ENCODE data around the gene NFIA. TPM values are rescaled to one million over a fixed set of nuclear protein-coding genes. Genes with fewer than 3 reads are reported as not detected.

The NFIA gene
- total RNA-seq, 1 donor from 2014 or later = 16.2 TPM

DNA sequence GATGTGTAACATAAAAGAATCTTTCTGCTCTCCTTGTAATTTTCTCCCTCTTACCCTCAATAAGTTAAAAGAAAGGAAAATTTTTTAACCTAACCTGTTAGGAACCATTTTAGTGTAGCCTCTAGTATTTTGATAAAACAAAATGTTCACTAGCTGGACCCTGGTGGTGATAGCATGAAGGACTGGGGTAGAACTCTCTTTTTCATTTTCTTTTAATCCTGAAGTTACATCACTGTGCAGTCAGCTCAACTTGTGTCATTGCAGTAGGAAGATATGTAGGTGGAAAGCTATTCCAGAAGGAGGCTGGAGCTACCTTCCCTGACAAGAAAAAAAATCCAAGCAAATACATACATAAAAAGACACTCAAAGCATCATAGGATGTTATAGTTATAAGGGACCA is 39.3 kb downstream of the NFIA start:
- peaks cover 2% of the 10 kb centered on the region for H3K27me3 Mint-ChIP-seq (ENCODE audit: unreplicated experiment)
- TF ChIP-seq, protein P1, sequence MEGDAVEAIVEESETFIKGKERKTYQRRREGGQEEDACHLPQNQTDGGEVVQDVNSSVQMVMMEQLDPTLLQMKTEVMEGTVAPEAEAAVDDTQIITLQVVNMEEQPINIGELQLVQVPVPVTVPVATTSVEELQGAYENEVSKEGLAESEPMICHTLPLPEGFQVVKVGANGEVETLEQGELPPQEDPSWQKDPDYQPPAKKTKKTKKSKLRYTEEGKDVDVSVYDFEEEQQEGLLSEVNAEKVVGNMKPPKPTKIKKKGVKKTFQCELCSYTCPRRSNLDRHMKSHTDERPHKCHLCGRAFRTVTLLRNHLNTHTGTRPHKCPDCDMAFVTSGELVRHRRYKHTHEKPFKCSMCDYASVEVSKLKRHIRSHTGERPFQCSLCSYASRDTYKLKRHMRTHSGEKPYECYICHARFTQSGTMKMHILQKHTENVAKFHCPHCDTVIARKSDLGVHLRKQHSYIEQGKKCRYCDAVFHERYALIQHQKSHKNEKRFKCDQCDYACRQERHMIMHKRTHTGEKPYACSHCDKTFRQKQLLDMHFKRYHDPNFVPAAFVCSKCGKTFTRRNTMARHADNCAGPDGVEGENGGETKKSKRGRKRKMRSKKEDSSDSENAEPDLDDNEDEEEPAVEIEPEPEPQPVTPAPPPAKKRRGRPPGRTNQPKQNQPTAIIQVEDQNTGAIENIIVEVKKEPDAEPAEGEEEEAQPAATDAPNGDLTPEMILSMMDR (IDR thresholded peaks at IDR 0.05; ENCODE audit: unreplicated experiment) = peak; percentile 16
- H3K4me1 Mint-ChIP-seq (ENCODE audit: unreplicated experiment) = peaks cover 10% of the 10 kb centered on the region
- no peak overlapping the region for H3K27ac Mint-ChIP-seq (ENCODE audit: unreplicated experiment)
- H3K4me3 Mint-ChIP-seq (ENCODE audit: unreplicated experiment) = no peak overlapping the region
- no peaks in the 10 kb centered on the region for H3K9me3 Mint-ChIP-seq (ENCODE audit: unreplicated experiment)
- no peaks in the 10 kb centered on the region for H3K36me3 Mint-ChIP-seq (ENCODE audit: low read depth, unreplicated experiment)
- DNase-seq (ENCODE audit: low spot score) = no peak

DNA sequence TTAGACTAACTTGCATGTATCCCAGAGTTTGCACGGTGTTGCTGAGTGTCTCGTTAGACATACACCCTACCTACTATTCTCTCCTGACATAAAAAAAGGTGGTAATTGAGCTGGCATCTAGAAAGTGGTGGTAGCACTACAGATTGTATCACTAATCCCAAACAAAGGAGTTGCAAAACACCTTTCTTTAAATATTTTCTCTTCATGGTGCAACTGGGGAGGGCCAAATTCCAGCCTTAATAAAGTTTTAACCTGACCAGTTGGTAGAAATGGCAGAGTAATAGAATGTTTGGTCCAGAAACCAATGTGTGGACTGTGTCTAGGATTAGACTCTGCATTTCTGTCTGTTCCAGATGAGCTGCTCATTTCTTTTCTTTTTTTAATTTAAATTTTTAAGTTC is 40.0 kb downstream of the NFIA start:
- no peak for DNase-seq (ENCODE audit: low spot score)
- TF ChIP-seq, protein P1 (IDR thresholded peaks at IDR 0.05; ENCODE audit: unreplicated experiment) = no peak
- Mint-ChIP-seq H3K27me3 (ENCODE audit: unreplicated experiment) (peaks cover 2% of the 10 kb centered on the region), H3K4me3 (ENCODE audit: unreplicated experiment) (no peak overlapping the region), H3K4me1 (ENCODE audit: unreplicated experiment) (peaks cover 10% of the 10 kb centered on the region), H3K9me3 (ENCODE audit: unreplicated experiment) (no peaks in the 10 kb centered on the region), H3K36me3 (ENCODE audit: low read depth, unreplicated experiment) (no peaks in the 10 kb centered on the region), H3K27ac (ENCODE audit: unreplicated experiment) (no peak overlapping the region)

DNA sequence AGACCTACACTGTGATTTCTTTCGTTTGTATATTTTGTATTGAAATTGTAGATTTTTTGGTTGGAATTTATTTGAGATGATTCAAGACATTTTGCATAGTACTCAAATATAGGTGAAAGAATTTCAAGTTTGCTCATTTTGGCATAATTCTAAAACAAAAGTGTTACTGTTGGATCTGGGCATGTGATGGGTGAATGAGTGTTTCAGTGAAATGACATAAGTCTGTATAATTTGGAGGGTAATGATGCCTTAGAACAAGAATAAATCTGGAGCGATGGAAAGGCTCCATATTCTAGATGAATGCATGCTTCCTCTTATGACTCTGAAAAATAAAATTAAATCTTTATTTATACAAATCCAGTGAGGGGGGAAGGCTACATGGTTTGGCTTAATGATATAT is 41.0 kb downstream of the NFIA start:
- H3K36me3 Mint-ChIP-seq (ENCODE audit: low read depth, unreplicated experiment) = no peaks in the 10 kb centered on the region
- DNase-seq (ENCODE audit: low spot score) = no peak
- H3K27me3 Mint-ChIP-seq (ENCODE audit: unreplicated experiment) = peaks cover 2% of the 10 kb centered on the region
- no peaks in the 10 kb centered on the region for H3K9me3 Mint-ChIP-seq (ENCODE audit: unreplicated experiment)
- no peak overlapping the region for H3K27ac Mint-ChIP-seq (ENCODE audit: unreplicated experiment)
- peaks cover 10% of the 10 kb centered on the region for H3K4me1 Mint-ChIP-seq (ENCODE audit: unreplicated experiment)
- no peak overlapping the region for H3K4me3 Mint-ChIP-seq (ENCODE audit: unreplicated experiment)
- TF ChIP-seq, protein P1 (IDR thresholded peaks at IDR 0.05; ENCODE audit: unreplicated experiment) = no peak

DNA sequence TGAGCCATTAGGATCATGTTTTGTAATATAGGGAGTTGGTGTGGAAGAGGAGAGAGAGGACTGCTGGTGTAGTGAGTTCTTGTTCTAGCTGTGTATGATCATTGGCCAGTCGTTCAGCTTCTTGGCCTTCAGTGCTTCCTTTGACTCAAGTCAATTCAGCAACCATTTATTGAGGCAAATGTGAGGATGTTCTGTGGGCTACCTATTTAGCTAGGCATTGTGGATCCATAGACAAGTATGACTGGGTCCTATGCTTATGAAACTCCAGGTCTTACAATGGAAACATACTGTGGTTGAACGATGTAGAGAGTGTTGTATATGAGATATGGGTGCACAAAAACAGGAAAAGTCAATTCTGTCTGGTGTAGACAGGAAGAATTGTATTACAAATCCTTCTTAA is 41.7 kb downstream of the NFIA start:
- no peaks in the 10 kb centered on the region for H3K9me3 Mint-ChIP-seq (ENCODE audit: unreplicated experiment)
- peaks cover 10% of the 10 kb centered on the region for H3K4me1 Mint-ChIP-seq (ENCODE audit: unreplicated experiment)
- H3K27me3 Mint-ChIP-seq (ENCODE audit: unreplicated experiment) = no peaks in the 10 kb centered on the region
- TF ChIP-seq, protein P1 (IDR thresholded peaks at IDR 0.05; ENCODE audit: unreplicated experiment) = no peak
- no peak overlapping the region for H3K27ac Mint-ChIP-seq (ENCODE audit: unreplicated experiment)
- no peak overlapping the region for H3K4me3 Mint-ChIP-seq (ENCODE audit: unreplicated experiment)
- H3K36me3 Mint-ChIP-seq (ENCODE audit: low read depth, unreplicated experiment) = no peaks in the 10 kb centered on the region
- DNase-seq (ENCODE audit: low spot score) = no peak

DNA sequence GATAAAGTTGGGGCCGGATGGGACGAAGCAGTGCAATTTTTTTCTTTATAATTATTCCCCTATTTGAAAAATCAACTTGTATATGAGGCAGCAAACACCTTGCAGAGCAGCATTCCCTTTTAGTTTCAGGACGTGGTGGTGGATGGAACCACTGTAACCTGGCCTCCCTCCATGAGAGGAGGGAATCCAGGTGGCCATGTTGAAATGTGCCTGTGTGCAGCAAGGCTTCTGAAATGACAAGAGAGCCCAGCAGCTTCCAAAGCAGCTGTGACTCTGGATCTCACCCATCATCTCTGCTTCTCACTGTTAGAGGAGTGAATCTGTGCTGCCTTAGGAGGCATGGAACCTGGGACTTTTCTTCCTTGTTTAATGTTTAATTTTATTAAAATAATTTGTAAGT is 42.3 kb downstream of the NFIA start:
- H3K36me3 Mint-ChIP-seq (ENCODE audit: low read depth, unreplicated experiment) = no peaks in the 10 kb centered on the region
- H3K4me1 Mint-ChIP-seq (ENCODE audit: unreplicated experiment) = peaks cover 10% of the 10 kb centered on the region
- no peak overlapping the region for H3K4me3 Mint-ChIP-seq (ENCODE audit: unreplicated experiment)
- DNase-seq (ENCODE audit: low spot score) = no peak
- H3K27me3 Mint-ChIP-seq (ENCODE audit: unreplicated experiment) = no peaks in the 10 kb centered on the region
- TF ChIP-seq, protein P1 (IDR thresholded peaks at IDR 0.05; ENCODE audit: unreplicated experiment) = no peak
- H3K27ac Mint-ChIP-seq (ENCODE audit: unreplicated experiment) = no peak overlapping the region
- H3K9me3 Mint-ChIP-seq (ENCODE audit: unreplicated experiment) = no peaks in the 10 kb centered on the region

All from endothelial cell (in vitro differentiated cells).